LNCaP clone FGC (cell line): ENCODE measurements around the gene ZNF580.

Experiments
- DNase-seq: peaks from one replicate; pipeline ENCODE4 v3.0.0-alpha.2; 2011; ENCODE audit warnings: low read depth
- H3K4me3 ChIP-seq: 2 replicates; pipeline ENCODE4 v1.5.1; 2011; ENCODE audit warnings: mild to moderate bottlenecking, low read depth, low read length, control low read depth
- CTCF ChIP-seq: IDR thresholded peaks from 2 replicates; pipeline ENCODE4 v1.5.1; 2012; ENCODE audit warnings: mild to moderate bottlenecking; ENCODE audit not compliant: control insufficient read depth, insufficient read depth; ENCODE audit errors: extremely low read depth

ZNF580 gene

DNA sequence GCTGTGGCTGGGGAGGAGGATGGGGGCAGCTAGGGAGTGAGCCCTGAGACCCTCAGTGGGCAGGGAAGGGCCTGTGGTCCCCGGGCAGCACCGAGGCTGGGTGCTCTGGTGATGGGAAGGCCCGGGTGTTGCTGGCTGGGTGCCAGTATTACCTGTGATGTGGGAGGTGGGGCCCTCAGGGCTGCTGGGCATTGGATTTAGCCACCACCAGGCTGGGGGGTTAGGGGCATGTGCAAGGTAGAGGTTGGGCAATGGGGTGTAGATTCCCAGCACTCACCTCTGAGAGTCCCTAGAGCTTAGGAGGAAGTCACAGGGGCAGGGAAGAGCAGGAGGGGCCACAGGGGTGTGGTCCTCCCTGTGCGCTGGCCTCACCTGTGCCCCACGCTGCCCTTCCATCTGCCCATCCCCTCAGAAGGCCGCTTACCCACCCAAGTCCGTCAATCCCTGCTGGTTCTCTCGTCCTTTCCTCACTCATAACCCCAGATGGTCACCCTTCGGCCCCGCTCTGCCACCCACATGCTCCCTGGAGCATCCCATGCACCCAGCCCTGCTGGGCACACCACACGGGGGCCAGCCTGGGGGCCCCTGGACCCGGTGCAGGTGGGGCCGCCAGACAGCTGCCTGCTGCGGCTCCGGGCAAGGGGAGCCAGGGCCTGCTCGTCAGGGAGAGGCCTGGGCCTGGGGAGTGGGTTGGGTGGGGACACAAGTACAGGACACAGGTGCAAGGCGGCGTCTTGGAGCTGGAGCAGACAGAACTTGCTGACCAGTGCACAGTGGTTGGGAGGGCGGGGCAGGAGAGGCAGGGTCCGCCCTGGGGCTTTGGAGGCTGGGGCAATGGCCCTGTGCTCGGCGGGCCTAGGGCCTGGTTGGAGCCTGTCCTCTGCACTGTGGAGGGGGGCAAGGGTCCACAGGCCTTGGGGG, 46.7 kb downstream of the ZNF580 start:
- H3K4me3 ChIP-seq = no peak overlapping the region
- no peak for DNase-seq
- no peak for TF ChIP-seq CTCF

- DNase-seq = no peak
- no peak for TF ChIP-seq CTCF
- no peak overlapping the region for H3K4me3 ChIP-seq
Observed at GRCh38 chr19:55688422-55689218, 47.8 kb downstream of the ZNF580 start.

GRCh38 chr19:55689411-55690108, 48.8 kb downstream of the ZNF580 start:
- no peak for DNase-seq
- no peak for TF ChIP-seq CTCF
- no peak overlapping the region for H3K4me3 ChIP-seq

DNA sequence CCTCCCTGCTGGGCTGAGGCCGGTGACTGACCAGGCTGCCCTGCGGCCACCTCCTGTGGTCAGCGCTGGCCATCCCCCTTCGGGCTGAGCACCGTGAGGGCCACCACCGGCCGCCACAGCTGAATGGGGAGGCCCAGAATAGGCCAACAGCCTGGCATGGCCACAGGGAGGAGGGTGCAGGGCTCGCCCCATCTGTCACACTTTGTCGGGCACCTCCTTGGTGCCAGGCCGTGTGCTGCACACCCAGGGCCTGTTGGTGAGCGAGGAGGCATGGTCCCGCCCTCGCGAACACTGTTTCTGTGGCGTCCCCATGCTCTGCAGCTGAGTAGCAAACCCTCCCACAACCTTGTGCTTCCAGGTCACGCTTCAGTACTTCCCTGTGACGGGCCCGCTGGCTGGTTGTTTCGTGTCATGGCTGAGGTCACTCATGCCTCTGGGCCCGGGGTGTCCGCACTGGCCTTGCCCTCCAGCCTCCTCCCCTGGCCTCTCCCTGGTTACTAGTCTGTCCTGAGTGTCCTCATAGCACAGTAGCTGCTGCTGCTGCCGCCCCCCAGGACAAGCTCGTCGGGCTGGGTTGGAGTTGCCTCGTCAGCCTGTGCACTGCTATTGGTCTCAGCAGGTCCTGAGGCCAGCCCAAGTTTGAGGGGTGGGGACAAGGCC, 49.4 kb downstream of the ZNF580 start:
- TF ChIP-seq CTCF = no peak
- DNase-seq = no peak
- H3K4me3 ChIP-seq = no peak overlapping the region

GRCh38 chr19:55690769-55691545, 50.2 kb downstream of the ZNF580 start:
- no peak overlapping the region for H3K4me3 ChIP-seq
- DNase-seq = no peak
- TF ChIP-seq CTCF = no peak
